SU-DHL-6 (cell line): Measurements from ENCODE around the gene CHMP1A.
A peak's percentile ranks its signal among the peaks of the same experiment; 100 is the strongest.
"Not testable (repeated sequence)": the region's sequence is repeated elsewhere in the genome, so short reads cannot be mapped to it uniquely, and the experiment has no call there.

Experiments
- H2AFZ ChIP-seq: fragments of 200-600 bp; sonication (generic); 2 replicates; pipeline ENCODE4 v1.6.1; 2014; ENCODE audit warnings: low read depth, mild to moderate bottlenecking, moderate library complexity, mixed read lengths, antibody characterized with exemption, low read length; ENCODE audit not compliant: severe bottlenecking
- H3F3A ChIP-seq: fragments of 200-600 bp; shearing (Covaris generic); 2 replicates; pipeline ENCODE4 v1.6.0; 2016; ENCODE audit warnings: antibody characterized with exemption, mild to moderate bottlenecking; ENCODE audit not compliant: insufficient read depth
- H3K27ac ChIP-seq: fragments of 200-600 bp; sonication (generic); 2 replicates; pipeline ENCODE4 v1.5.1; 2016; ENCODE audit warnings: low read depth, mild to moderate bottlenecking, low read length, moderate library complexity, mixed read lengths
- H3K27me3 ChIP-seq: fragments of 200-600 bp; sonication (generic), shearing (Covaris generic); 2 replicates; pipeline ENCODE4 v1.6.0; 2014; ENCODE audit warnings: mild to moderate bottlenecking, low read length
- H3K36me3 ChIP-seq: fragments of 200-600 bp; sonication (generic); 2 replicates; pipeline ENCODE4 v1.6.1; 2014; ENCODE audit warnings: mild to moderate bottlenecking, low read length, mixed read lengths
- H3K4me2 ChIP-seq: fragments of 300-600, 200-600 bp; shearing (Covaris generic), sonication (generic); 2 replicates; pipeline ENCODE4 v1.6.0; 2014; ENCODE audit warnings: low read length, low read depth, mild to moderate bottlenecking; ENCODE audit not compliant: poor library complexity, severe bottlenecking
- H3K4me3 ChIP-seq: fragments of 200-600 bp; sonication (generic); 2 replicates; pipeline ENCODE4 v1.5.1; 2014; ENCODE audit warnings: antibody characterized with exemption, low read length, mild to moderate bottlenecking, mixed read lengths; ENCODE audit not compliant: insufficient read depth, poor library complexity, severe bottlenecking
- H3K79me2 ChIP-seq: fragments of 200-600 bp; sonication (generic); 2 replicates; pipeline ENCODE4 v1.6.1; 2014; ENCODE audit warnings: mild to moderate bottlenecking, low read length, moderate library complexity; ENCODE audit not compliant: insufficient read depth
- H3K9ac ChIP-seq: fragments of 200-600 bp; sonication (generic); 2 replicates; pipeline ENCODE4 v1.7.0; 2014; ENCODE audit warnings: mild to moderate bottlenecking, low read length
- H3K9me2 ChIP-seq: fragments of 200-600 bp; sonication (generic); replicated peaks from 2 replicates; pipeline ENCODE4 v1.6.1; 2014; ENCODE audit warnings: low read length; ENCODE audit not compliant: insufficient read depth
- H3K9me3 ChIP-seq: fragments of 200-600 bp; sonication (generic); 2 replicates; pipeline ENCODE4 v1.6.1; 2014; ENCODE audit warnings: low read length, mixed read lengths; ENCODE audit not compliant: insufficient read depth
- H4K20me1 ChIP-seq: fragments of 200-600 bp; sonication (generic); 2 replicates; pipeline ENCODE4 v1.6.1; 2014; ENCODE audit warnings: low read depth, mild to moderate bottlenecking, antibody characterized with exemption, low read length, moderate library complexity, mixed read lengths
- CTCF ChIP-seq: fragments of 200-600 bp; sonication (generic); IDR thresholded peaks from one replicate; pipeline ENCODE4 v1.5.1; 2017; ENCODE audit warnings: antibody characterized with exemption, mild to moderate bottlenecking, low read length, moderate library complexity; ENCODE audit not compliant: insufficient read depth, poor library complexity, severe bottlenecking
- EZH2phosphoT487 ChIP-seq: fragments of 200-600 bp; sonication (generic), shearing (Covaris generic); conservative IDR thresholded peaks from 2 replicates; pipeline ENCODE4 v1.6.1; 2018; ENCODE audit warnings: mild to moderate bottlenecking, antibody characterized with exemption, low read length, moderate library complexity, mixed read lengths

The CHMP1A gene

GRCh38 chr16:89700100-89700648, 42.7 kb upstream of the CHMP1A start:
- Histone ChIP-seq H3K36me3 (no peaks in the 10 kb centered on the region), H3K9me2 (no peaks in the 10 kb centered on the region), H3K27me3 (no peaks in the 10 kb centered on the region), H3K9ac (peak overlapping the region; percentile 65), H4K20me1 (no peaks in the 10 kb centered on the region; the same call in 1 of the 2 replicates), H2AFZ (no peak overlapping the region), H3K79me2 (no peaks in the 10 kb centered on the region), H3K4me3 (peak overlapping the region; percentile 57), H3K9me3 (no peaks in the 10 kb centered on the region), H3K4me2 (peak overlapping the region; percentile 52), H3F3A (no peaks in the 10 kb centered on the region), H3K27ac (peak overlapping the region; percentile 57)
- TF ChIP-seq CTCF (peak; percentile 53), EZH2phosphoT487 (no peak)

- H3K4me2 ChIP-seq: peak overlapping the region; percentile 52
- H3K9me3 ChIP-seq, H3K9ac ChIP-seq, H3K4me3 ChIP-seq, H2AFZ ChIP-seq, H3F3A ChIP-seq, H3K27me3 ChIP-seq, H3K9me2 ChIP-seq, H3K36me3 ChIP-seq, H4K20me1 ChIP-seq, H3K79me2 ChIP-seq, H3K27ac ChIP-seq: not testable (repeated sequence)
Measured at GRCh38 chr16:89699629-89700099, 42.2 kb upstream of the CHMP1A start.

- not testable (repeated sequence) for H2AFZ ChIP-seq, H3K9me3 ChIP-seq, H4K20me1 ChIP-seq, H3K27me3 ChIP-seq, H3K27ac ChIP-seq, H3K79me2 ChIP-seq, H3K36me3 ChIP-seq, H3K9ac ChIP-seq, H3K4me3 ChIP-seq, H3K9me2 ChIP-seq, H3F3A ChIP-seq, H3K4me2 ChIP-seq
Measured at GRCh38 chr16:89698717-89699116, 41.2 kb upstream of the CHMP1A start.

- Histone ChIP-seq H3K27ac (no peak overlapping the region), H3K9ac (no peak overlapping the region), H2AFZ (no peak overlapping the region), H3K4me3 (no peak overlapping the region), H3K9me3 (no peaks in the 10 kb centered on the region), H3K79me2 (no peaks in the 10 kb centered on the region), H3K4me2 (no peak overlapping the region), H3F3A (no peaks in the 10 kb centered on the region), H4K20me1 (no peaks in the 10 kb centered on the region; the same call in 1 of the 2 replicates), H3K9me2 (no peaks in the 10 kb centered on the region), H3K36me3 (no peaks in the 10 kb centered on the region), H3K27me3 (no peaks in the 10 kb centered on the region)
- TF ChIP-seq CTCF (no peak), EZH2phosphoT487 (no peak)
Measured at GRCh38 chr16:89697616-89698331, 40.3 kb upstream of the CHMP1A start.
